SK-N-MC (cell line): Measurements from ENCODE around the gene SLCO3A1.

Experiments
- EZH2 ChIP-seq: fragments of 200-600 bp; sonication (generic); IDR thresholded peaks from one replicate; pipeline ENCODE4 v1.6.1; 2017; ENCODE audit warnings: antibody characterized with exemption
- POLR2AphosphoS5 ChIP-seq: IDR thresholded peaks from 2 replicates; pipeline ENCODE4 v1.6.1; 2012; ENCODE audit warnings: mild to moderate bottlenecking, low read depth, low read length, borderline replicate concordance

DNA sequence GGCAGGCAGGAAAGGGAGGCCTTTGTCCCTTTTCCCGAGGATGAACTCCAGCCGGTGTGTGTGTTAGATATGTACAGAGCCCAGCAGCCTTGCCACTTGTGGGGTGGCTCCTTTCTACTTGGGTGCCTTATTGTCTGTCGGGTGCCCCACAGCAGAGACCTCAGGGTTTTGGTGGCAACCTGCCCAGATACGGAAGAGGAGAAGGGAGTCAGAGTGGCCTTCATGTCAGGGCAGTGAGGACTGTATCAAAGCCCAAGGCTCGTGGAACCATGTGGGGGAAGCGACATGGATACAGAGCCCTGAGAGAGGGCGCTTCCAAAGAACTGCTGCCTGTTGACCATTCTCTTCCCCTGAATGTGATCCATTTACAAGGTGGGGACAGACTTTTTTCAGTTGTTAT is 166.2 kb downstream of the SLCO3A1 start:
- TF ChIP-seq EZH2 (no peak), POLR2AphosphoS5 (no peak)
